Kidney glomerular epithelial cell (primary cell): ENCODE measurements around the gene FABP6.

Experiments used
- DNase-seq: peaks from one replicate; lab custom pipeline; 2025; lab: John Stamatoyannopoulos, UW

Gene FABP6

DNA sequence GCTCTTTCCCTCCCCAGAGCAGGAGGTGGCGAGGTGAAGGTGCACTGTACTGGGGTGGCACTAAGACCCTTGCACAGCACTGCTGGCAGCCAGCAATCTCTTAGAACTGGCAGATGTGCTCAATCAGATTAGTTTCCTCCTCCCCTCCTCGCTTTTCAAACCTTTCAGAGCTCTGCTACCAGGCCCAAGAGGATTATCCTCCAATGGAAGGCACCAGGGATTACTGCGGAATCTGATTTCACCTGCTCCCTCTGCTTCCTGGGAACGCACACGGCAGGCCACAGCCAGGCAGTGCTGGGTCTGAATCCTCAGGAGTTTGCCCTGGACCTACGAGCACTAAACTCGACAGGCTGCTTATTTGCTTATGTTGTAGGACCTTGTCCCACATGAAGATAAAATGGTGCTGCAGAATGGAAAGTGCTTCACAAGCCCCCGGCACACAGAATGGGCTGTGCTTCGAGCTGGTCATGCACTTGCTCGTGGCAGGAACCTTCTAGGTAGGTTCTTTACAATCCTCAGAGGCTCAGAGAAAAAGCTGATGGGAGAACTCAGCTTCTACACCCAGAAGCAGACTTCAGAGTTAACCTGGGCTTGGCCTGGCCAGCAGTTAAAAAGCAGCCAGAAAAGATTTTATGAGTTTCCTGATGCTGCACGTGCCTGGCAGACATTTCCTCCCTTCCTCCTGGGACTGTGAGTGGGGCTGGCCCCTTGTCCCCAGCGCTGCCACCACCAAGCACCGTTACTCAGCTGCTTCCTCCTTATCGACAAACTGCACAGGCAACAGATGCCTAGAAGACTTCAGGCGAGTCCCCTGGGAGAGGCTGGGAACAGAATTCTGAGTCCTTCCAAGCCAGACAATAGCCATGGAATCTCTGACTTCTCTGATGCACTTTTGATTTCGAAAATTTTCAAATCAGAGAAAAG, 33.1 kb downstream of the FABP6 start:
- DNase-seq = no peak

DNA sequence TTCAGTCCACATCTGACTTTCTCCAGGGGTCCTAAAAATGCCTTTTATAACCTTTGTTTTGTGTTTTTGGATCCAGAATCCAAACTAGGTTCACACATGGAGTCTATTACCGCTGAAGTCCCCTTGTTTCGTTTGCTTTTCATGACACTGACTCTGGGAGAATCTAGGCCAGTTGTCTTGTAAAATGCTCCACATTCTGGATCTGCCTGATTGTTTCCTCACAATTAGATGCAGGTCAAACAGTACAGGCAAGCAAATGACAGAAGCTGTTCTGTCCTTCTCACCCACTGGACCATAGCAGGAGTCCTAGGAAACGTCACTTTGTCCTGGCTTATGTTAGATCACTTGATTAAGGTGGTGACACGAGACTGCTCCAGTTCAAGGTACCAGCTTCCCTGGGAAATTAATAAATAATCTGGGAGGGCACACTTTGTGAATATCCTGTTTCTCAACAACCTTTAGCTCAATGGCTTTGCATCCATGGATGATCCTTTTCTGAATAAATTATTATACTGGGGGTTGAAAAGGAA, 34.1 kb downstream of the FABP6 start:
- DNase-seq = no peak

- no peak for DNase-seq
Observed at GRCh38 chr5:160266044-160266443, 36.7 kb downstream of the FABP6 start.

DNA sequence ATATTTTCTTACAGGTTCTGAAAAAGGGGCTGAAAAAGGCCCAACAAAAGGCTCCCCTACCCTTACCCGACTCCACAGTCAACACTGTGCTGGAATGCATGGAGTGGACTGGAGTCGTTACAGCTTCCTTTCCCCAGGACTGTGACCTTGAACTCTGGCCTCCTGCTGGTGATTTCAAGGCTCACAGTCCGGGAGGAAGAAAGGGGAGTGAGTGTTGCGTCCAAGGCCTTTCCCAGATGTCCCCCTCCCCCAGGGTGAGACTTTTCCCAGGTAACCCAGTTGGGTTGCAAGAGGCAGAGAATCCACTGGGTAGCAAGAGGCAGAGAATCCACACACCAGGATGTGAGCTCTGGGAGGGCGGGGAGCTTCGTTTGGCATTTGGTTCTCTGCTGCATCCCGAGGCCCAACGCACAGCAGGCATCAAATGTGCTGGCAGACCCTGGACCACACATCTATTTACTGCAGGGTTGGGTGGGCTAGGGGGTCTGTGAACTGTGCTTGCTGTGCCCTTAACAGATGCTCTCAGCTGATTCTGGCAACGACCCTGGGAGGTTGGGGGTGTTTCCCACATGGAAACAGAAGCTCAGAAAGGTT, 37.5 kb downstream of the FABP6 start:
- DNase-seq = no peak

- no peak for DNase-seq
Observed at GRCh38 chr5:160268121-160268520, 38.8 kb downstream of the FABP6 start.

DNA sequence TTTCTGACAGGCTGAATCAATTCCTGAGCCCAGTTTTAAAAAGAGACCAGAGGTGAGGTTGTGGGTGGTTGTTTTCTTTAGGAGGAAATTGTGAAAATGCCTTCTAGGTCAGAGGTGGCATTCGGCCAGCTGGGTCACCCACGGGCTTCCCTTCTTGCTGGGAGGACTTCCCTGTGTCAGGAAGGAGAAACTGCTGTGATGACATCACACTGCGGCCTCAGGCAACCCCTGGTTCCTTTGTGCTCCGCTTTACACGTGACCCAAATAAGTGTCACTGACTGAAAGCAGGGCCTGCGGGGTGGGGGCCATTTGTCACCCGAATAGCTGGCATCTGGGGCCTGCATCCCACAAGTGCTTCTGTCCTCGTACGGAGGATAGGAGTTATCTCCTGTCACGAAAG, 39.7 kb downstream of the FABP6 start:
- DNase-seq = no peak

DNA sequence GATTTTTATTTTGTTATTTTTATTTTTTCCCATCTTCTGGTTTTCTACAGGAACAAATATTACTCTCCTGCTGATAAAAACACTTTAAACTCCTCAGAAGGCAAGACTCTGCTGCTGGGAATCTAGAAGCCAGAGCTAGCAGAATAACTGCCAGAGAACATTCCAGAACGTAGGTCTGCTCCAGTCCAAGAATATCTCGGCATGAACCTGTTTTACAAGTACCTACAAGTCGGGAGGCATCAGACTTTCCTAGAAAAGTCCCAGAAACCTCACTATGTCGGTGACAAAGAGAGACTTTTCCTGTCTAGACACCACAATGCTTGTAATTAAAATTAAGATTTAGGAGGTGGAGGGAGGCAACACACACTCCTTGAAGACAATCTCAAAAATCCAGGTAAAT, 41.4 kb downstream of the FABP6 start:
- no peak for DNase-seq

- no peak for DNase-seq
Observed at GRCh38 chr5:160271396-160271795, 42.1 kb downstream of the FABP6 start.

GRCh38 chr5:160271836-160272235, 42.5 kb downstream of the FABP6 start:
- DNase-seq = no peak

DNA sequence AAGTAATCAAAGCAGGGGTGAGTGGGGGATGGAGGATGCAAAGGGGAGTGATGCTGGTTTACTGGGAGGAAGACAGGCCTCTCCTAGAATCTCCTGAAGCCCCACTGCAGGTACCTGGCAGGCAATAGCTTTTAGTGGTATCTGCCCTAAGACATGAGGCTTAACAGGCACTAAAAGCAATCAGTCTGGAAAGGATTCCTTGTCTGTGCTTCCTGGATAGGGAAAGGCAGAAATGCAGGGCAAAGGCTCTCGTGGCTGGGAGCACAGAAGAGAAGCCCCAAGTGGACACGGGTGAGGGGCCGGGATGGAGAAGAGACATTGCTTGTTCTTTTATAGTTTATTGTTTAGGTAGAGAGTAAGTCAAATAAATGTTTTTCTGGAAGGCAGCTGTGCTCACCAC, 43.0 kb downstream of the FABP6 start:
- no peak for DNase-seq

- no peak for DNase-seq
Observed at GRCh38 chr5:160272889-160273288, 43.6 kb downstream of the FABP6 start.

DNA sequence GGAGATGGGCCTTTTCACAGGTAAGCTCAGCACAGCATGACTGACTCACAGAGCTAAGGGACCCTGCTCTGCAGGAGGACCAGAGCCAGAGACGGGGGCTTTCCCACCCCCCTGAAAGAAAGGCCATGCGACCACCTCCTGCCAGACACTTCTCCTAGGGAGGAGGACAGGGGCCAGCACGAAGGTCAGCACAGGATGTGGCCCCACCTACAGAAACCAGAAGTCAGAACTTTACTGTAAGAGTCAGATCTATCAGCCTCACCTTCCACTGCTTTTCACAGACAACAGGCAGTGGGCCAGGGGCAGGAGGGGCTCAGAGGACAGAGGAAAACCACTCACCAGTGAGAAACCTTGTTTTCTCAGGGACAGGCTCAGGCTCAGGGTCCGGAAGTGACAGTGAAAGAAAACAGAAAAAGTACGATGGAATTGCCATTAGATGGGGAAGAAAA, 45.2 kb downstream of the FABP6 start:
- DNase-seq = no peak

- no peak for DNase-seq
Observed at GRCh38 chr5:160278343-160278742, 49.0 kb downstream of the FABP6 start.

GRCh38 chr5:160280384-160281095, 51.2 kb downstream of the FABP6 start:
- no peak for DNase-seq

DNA sequence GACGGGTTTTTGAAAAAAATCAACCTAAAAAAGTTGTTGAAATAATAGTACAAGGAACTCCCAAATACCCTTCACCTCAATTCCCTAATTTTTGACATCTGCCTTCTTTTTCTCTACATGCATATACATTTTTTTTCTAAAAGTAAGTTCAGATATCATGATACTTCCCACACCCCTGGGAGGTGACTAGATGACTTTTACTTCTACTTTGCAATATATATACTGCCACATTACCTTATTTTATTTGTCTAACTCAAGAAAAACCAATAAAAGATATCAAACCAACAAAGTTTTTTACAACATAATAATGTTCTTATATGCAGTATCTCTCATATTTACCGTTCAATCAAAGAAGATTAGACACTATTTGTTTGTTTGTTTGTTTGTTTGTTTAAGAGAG, 52.0 kb downstream of the FABP6 start:
- no peak for DNase-seq

DNA sequence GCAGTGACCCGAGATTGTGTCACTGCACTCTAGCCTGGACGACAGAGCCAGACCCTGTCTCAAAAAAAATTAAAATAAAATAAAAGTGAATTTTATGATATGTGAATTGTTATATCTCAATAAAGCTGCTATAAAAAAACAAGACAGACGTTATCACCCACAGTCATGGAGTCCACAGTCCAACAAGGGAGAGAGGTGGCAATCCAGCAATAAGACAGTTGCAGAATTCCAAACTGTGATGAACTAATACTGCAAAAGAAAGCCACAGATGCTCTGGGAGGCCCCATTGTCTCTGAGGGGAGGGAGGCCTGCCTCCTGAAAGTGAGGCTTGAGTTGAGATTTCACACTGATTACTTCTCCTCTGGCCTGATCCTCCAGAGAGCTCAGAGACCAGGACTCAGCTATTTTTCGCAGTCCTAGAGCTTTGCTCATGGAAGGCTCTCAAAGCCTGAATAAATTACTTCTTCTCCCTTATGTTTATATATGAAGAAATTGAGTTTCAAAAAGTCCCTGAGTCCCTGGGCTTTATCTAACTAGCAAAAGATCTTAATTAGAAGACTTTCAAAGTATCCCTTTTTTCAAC, 55.1 kb downstream of the FABP6 start:
- DNase-seq = no peak

DNA sequence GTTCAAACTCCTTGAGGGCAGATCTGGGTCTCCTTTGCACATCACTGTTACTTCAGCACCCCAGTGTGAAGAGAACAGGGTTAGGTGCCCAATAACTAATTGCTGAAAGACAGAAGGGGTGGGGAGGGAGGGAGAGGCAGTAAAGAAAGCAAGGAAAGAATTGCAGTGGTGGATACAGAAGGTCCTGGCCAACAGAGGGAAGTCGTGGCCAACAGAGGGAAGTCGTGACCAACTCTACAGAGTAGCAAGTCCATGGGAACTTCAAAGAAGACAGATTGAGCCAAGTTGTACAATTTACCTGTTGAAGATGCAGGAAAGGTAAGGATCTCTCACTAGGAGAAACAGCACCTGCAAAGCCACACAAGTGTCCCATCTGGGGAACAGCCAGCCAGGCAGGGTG, 56.0 kb downstream of the FABP6 start:
- no peak for DNase-seq

DNA sequence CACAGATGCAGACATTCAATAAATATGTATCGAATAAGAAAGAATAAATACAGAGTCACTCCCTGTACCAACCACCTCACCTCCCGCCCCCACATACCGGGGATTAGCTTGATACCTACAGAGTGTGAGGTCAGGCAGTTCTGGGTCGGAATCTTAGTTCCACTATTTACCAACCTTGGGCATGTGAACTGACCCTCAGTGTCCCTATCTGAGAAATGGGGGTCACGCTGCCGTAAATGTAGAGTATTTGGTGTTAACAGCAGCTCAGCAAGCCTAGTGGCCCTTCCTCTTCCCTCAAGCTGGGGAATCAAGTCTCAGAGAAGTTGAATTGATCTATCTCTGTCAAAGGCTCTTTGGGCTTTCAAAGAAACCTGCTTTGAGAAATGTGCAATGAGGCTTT, 57.6 kb downstream of the FABP6 start:
- DNase-seq = no peak

- DNase-seq = no peak
Observed at GRCh38 chr5:160287378-160288051, 58.2 kb downstream of the FABP6 start.
